ENCODE measurements around the gene DHX8. TPM values are rescaled to one million over a fixed set of nuclear protein-coding genes. Genes with fewer than 3 reads are reported as not detected.
"Not testable (repeated sequence)": the region's sequence is repeated elsewhere in the genome, so short reads cannot be mapped to it uniquely, and the experiment has no call there.

DHX8 gene
- total and polyA plus RNA-seq, 10 of the 15 experiments (the other 5 are each of a cell fraction or from before 2014, with no cell fraction given): 27.6 to 50.4 (median 35.7) TPM

DNA sequence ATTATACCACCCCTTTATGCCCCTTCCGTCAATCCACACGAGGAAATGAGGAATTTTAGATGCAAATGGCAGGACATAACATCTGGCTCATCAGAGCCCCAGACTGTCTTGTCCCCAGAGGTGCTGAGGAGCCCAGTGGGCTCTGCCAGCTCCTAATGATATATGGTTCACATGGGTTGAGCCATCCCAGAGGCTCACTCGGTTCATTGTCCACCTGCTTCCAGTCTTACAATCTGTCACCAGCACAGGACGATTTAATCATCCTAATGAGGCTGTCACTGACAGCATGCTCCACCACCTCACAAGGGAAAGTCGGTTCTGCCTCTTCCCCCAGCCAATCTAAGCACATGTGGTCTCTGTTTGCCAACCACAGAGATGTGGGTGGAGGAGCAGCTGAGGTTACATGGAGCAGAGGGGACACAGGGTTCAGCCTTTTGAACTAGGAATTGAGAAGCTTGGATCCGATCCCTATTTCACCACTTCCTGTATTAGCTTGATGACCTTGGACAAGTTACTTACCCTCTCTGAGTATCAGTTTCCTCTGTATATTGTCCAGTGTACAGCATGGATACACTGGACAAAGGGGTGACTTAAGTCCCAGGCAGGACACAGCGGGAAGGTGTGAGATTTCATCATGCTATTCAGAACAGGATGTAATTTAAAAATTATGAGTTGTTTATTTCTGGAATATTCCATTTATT lies 27.0 kb upstream of the DHX8 start (continued):
- TF ChIP-seq, protein P1, sequence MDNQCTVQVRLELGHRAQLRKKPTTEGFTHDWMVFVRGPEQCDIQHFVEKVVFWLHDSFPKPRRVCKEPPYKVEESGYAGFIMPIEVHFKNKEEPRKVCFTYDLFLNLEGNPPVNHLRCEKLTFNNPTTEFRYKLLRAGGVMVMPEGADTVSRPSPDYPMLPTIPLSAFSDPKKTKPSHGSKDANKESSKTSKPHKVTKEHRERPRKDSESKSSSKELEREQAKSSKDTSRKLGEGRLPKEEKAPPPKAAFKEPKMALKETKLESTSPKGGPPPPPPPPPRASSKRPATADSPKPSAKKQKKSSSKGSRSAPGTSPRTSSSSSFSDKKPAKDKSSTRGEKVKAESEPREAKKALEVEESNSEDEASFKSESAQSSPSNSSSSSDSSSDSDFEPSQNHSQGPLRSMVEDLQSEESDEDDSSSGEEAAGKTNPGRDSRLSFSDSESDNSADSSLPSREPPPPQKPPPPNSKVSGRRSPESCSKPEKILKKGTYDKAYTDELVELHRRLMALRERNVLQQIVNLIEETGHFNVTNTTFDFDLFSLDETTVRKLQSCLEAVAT (IDR thresholded peaks at IDR 0.05): no peak
- TF ChIP-seq ZNF207 (IDR thresholded peaks at IDR 0.05; ENCODE audit: borderline replicate concordance) (no peak), HDAC2 (IDR thresholded peaks at IDR 0.05) (no peak), ZNF622 (IDR thresholded peaks at IDR 0.05) (no peak), HDAC6 (IDR thresholded peaks at IDR 0.05; ENCODE audit: unreplicated experiment) (no peak), TBL1XR1 (IDR thresholded peaks at IDR 0.05; ENCODE audit: low read depth, low read length) (no peak), POLR2A (IDR thresholded peaks at IDR 0.05; ENCODE audit: low read depth, low read length) (no peak), EZH2 (IDR thresholded peaks at IDR 0.05; ENCODE audit: borderline replicate concordance, control insufficient read depth, low read depth, low read length) (no peak)
- TF ChIP-seq, protein P2, sequence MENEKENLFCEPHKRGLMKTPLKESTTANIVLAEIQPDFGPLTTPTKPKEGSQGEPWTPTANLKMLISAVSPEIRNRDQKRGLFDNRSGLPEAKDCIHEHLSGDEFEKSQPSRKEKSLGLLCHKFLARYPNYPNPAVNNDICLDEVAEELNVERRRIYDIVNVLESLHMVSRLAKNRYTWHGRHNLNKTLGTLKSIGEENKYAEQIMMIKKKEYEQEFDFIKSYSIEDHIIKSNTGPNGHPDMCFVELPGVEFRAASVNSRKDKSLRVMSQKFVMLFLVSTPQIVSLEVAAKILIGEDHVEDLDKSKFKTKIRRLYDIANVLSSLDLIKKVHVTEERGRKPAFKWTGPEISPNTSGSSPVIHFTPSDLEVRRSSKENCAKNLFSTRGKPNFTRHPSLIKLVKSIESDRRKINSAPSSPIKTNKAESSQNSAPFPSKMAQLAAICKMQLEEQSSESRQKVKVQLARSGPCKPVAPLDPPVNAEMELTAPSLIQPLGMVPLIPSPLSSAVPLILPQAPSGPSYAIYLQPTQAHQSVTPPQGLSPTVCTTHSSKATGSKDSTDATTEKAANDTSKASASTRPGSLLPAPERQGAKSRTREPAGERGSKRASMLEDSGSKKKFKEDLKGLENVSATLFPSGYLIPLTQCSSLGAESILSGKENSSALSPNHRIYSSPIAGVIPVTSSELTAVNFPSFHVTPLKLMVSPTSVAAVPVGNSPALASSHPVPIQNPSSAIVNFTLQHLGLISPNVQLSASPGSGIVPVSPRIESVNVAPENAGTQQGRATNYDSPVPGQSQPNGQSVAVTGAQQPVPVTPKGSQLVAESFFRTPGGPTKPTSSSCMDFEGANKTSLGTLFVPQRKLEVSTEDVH (IDR thresholded peaks at IDR 0.05; ENCODE audit: low read depth, partially characterized antibody): no peak

DNA sequence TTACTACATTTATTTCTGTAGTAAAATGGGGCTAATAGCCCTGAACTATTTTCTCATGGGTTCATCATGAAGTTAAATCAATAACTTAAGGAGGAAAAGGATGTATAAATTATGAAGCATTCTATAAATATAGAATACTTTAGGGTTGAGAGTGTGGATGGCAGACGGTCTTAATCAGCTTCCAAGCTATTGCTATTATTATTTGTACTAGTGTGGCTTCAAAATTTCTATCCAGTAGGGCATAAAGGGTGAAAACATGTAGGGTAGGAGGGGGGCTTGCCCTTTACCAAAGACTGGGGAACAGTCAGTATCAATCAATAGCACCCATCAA lies 26.4 kb upstream of the DHX8 start:
- CTCF ChIA-PET: interaction anchor here (1.4 kb wide), 1 partner anchor 63 kb away, joined by 6 read pairs; no protein-coding TSS in a partner anchor
- no peak for TF ChIP-seq SIX5 (IDR thresholded peaks at IDR 0.05; ENCODE audit: low read depth, low read length, severe bottlenecking)
- no peak for TF ChIP-seq EZH2 (IDR thresholded peaks at IDR 0.05; ENCODE audit: borderline replicate concordance, control insufficient read depth, low read depth, low read length)
- TF ChIP-seq RCOR1 (conservative IDR thresholded peaks at IDR 0.05; ENCODE audit: low read depth, low read length): no peak
- H3K27ac ChIP-seq (ENCODE audit: control insufficient read depth, insufficient read depth): no peak overlapping the region
- no peak for ATAC-seq
- H3K36me3 ChIP-seq (ENCODE audit: control insufficient read depth in 2 of 2, insufficient read depth in 2 of 2, low read length in 1 of 2): no peaks in the 10 kb centered on the region
- no peak overlapping the region for H3K4me2 ChIP-seq (ENCODE audit: control insufficient read depth, insufficient read depth)
- BruUV-seq (replicated peaks): no TSS peak
- WGBS (ENCODE audit: insufficient coverage, insufficient replicate concordance, low lambda C conversion rate, missing lambda C conversion rate): 0% methylated on average over 1 of the region's 1 CpG
- H3K79me2 ChIP-seq (ENCODE audit: control insufficient read depth, insufficient read depth, low read length): no peaks in the 10 kb centered on the region
- no peaks in the 10 kb centered on the region for H4K20me1 ChIP-seq (ENCODE audit: control insufficient read depth, insufficient read depth)
- no peak for FAIRE-seq
- RAD21 ChIA-PET (ENCODE audit: unreplicated experiment): no interaction called here
- POLR2A ChIA-PET: no interaction called here
- no peaks in the 10 kb centered on the region for H3K4me1 ChIP-seq (ENCODE audit: control insufficient read depth, insufficient read depth, low read length)
- in situ Hi-C loops (cut with MboI) (no loop called here), intact Hi-C loops (cut with micrococcal nuclease; ENCODE audit: unreplicated experiment) (no loop called here)
- no peaks in the 10 kb centered on the region for H3K27me3 ChIP-seq (replicated peaks in 1 of 2; ENCODE audit: control insufficient read depth in 2 of 2, insufficient read depth in 2 of 2, low read length in 1 of 2)
- no peak overlapping the region for H3K9ac ChIP-seq (ENCODE audit: control insufficient read depth, insufficient read depth, low read length)
- H2AFZ ChIP-seq (ENCODE audit: control insufficient read depth, low read depth, low read length): no peak overlapping the region
- H3K4me3 ChIP-seq: no peak overlapping the region
- DNase-seq (ENCODE audit: low read depth, low spot score): no peak
- SMC1A ChIA-PET (ENCODE audit: uncharacterized antibody, unreplicated experiment): no interaction called here
- no peaks in the 10 kb centered on the region for H3K9me3 ChIP-seq (replicated peaks; ENCODE audit: control insufficient read depth, insufficient read depth, low read length)

DNA sequence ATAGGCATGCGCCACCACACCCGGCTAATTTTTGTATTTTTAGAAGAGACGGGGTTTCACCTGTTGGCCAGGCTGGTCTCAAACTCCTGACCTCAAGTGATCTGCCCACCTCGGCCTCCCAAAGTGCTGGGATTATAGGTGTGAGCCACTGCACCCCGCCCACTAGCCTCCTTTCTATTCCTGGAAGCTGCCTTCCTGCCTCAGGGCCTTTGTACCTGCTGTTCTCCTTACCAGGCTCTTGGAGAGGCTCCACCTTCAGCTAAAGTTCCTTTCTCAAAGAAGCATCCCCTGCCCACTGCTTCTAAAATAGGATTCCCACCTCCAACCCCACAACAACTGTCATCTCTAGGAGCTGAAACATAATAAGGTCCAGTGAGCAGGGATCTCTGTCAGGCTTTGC lies 23.9 kb upstream of the DHX8 start:
- BruUV-seq (replicated peaks); H3K27me3 ChIP-seq (replicated peaks in 1 of 2; ENCODE audit: control insufficient read depth in 2 of 2, insufficient read depth in 2 of 2, low read length in 1 of 2); in situ Hi-C loops (cut with MboI); POLR2A ChIA-PET; H2AFZ ChIP-seq (ENCODE audit: control insufficient read depth, low read depth, low read length); CTCF ChIA-PET; H4K20me1 ChIP-seq (ENCODE audit: control insufficient read depth, insufficient read depth); H3K9ac ChIP-seq (ENCODE audit: control insufficient read depth, insufficient read depth, low read length); H3K4me2 ChIP-seq (ENCODE audit: control insufficient read depth, insufficient read depth); ATAC-seq; H3K4me1 ChIP-seq (ENCODE audit: control insufficient read depth, insufficient read depth, low read length); DNase-seq (ENCODE audit: low read depth, low spot score); RAD21 ChIA-PET (ENCODE audit: unreplicated experiment); H3K27ac ChIP-seq (ENCODE audit: control insufficient read depth, insufficient read depth); FAIRE-seq; H3K36me3 ChIP-seq (ENCODE audit: control insufficient read depth in 2 of 2, insufficient read depth in 2 of 2, low read length in 1 of 2); H3K4me3 ChIP-seq; H3K79me2 ChIP-seq (ENCODE audit: control insufficient read depth, insufficient read depth, low read length); H3K9me3 ChIP-seq (replicated peaks; ENCODE audit: control insufficient read depth, insufficient read depth, low read length); intact Hi-C loops (cut with micrococcal nuclease; ENCODE audit: unreplicated experiment): not testable (repeated sequence)
- SMC1A ChIA-PET (ENCODE audit: uncharacterized antibody, unreplicated experiment): interaction anchor here (1.5 kb wide), 1 partner anchor 20 kb away, joined by 3 read pairs; no protein-coding TSS in a partner anchor
- 63% methylated on average over 5 of the region's 5 CpGs for WGBS (ENCODE audit: insufficient coverage, insufficient replicate concordance, low lambda C conversion rate, missing lambda C conversion rate)
